ACC112 (cell line): ENCODE results near the gene FTCD.

ENCODE experiments used
- H2AFZ ChIP-seq: fragments of 200-600 bp; sonication (generic); one replicate; pipeline ENCODE4 v1.6.0; 2017; ENCODE audit warnings: antibody characterized with exemption, low read length; ENCODE audit not compliant: unreplicated experiment
- H3K27ac ChIP-seq: fragments of 200-600 bp; sonication (generic); 2 replicates; pipeline ENCODE4 v1.5.1; 2014; ENCODE audit warnings: low read depth, mild to moderate bottlenecking, antibody characterized with exemption, low read length, moderate library complexity
- H3K27me3 ChIP-seq: fragments of 200-600 bp; sonication (generic); 2 replicates; pipeline ENCODE4 v1.6.1; 2014; ENCODE audit warnings: mild to moderate bottlenecking, antibody characterized with exemption, low read length, moderate library complexity, mixed read lengths; ENCODE audit not compliant: insufficient read depth
- H3K36me3 ChIP-seq: fragments of 200-600 bp; sonication (generic); 2 replicates; pipeline ENCODE4 v1.6.1; 2016; ENCODE audit warnings: mild to moderate bottlenecking, antibody characterized with exemption, low read length, moderate library complexity, mixed read lengths; ENCODE audit not compliant: insufficient read depth
- H3K4me1 ChIP-seq: fragments of 200-600 bp; sonication (generic); one replicate; pipeline ENCODE4 v1.6.1; 2016; ENCODE audit warnings: low read length, mixed read lengths; ENCODE audit not compliant: insufficient read depth, unreplicated experiment, control insufficient read depth
- H3K4me3 ChIP-seq: fragments of 200-600 bp; sonication (generic); 2 replicates; pipeline ENCODE4 v1.5.1; 2014; ENCODE audit warnings: mild to moderate bottlenecking, low read depth, low read length
- H3K79me2 ChIP-seq: fragments of 200-600 bp; sonication (generic); one replicate; pipeline ENCODE4 v1.6.0; 2016; ENCODE audit warnings: low read length; ENCODE audit not compliant: control insufficient read depth, unreplicated experiment, insufficient read depth

FTCD gene

GRCh38 chr21:46097336-46098293, 57.8 kb downstream of the FTCD start, which contains the start of gene COL6A2:
COL6A2 (plus strand) TSS chr21:46098112.
- Histone ChIP-seq H3K4me3 (peak within 1 kb of the TSS; percentile 95), H2AFZ (no peak within 1 kb of the TSS), H3K4me1 (peaks cover 27% of the 10 kb centered on the region), H3K79me2 (peaks cover 48% of the 10 kb centered on the region), H3K27me3 (no peaks in the 10 kb centered on the region), H3K36me3 (peaks cover 21% of the 10 kb centered on the region), H3K27ac (peak within 1 kb of the TSS; percentile 79)

- H3K4me3 ChIP-seq = peak overlapping the region; percentile 95
Observed at GRCh38 chr21:46096596-46097335, 58.6 kb downstream of the FTCD start.

DNA sequence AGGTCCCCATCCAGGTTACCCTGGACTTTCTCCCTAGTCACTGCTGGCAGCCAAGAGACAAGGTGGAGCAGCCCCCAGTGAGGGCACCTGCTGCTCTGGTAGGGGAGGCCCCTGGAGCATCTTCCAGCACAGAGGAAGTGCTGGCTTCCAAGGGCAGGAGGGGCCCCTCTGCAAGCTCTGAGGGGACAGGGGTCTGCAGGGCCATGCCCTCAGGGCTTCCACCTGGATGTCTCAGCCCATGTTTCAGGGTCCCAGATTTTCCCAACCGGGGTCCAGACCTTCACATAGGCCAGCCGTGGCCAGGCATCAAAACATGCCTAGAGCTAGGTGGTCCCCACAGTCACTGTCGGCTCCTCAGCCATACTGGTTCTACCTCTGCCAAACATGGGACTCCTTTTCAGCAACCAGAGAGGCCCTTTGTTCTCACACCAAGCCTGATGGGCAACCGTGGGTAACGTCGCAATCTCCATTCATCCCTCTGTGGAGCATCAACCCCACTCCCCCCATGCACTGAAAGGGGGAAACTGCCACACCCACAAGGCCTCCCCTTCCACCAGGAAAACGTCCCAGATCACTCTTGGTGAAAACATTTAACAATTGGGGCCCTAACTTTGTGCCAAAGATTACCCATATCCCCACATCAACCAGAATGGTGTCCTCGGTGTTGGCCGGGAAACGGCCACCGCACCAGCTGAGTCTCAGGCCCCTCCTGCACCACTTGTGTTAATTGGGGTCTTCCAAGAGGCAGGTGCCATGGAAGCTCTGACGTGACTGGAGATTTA, 59.4 kb downstream of the FTCD start:
- Histone ChIP-seq H3K36me3 (peaks cover 5% of the 10 kb centered on the region; the same call in 1 of the 2 replicates), H3K27me3 (no peaks in the 10 kb centered on the region), H3K79me2 (peaks cover 32% of the 10 kb centered on the region), H3K27ac (no peak overlapping the region), H3K4me3 (peak overlapping the region; percentile 95), H3K4me1 (peaks cover 32% of the 10 kb centered on the region), H2AFZ (no peak overlapping the region)

More at GRCh38 chr21:46096596-46097335, 58.6 kb downstream of the FTCD start:
- Histone ChIP-seq H3K27me3 (no peaks in the 10 kb centered on the region), H2AFZ (no peak overlapping the region), H3K4me1 (peaks cover 34% of the 10 kb centered on the region), H3K27ac (peak overlapping the region; percentile 79; the same call in 1 of the 2 replicates), H3K79me2 (peaks cover 39% of the 10 kb centered on the region), H3K36me3 (peaks cover 13% of the 10 kb centered on the region)

- peaks cover 24% of the 10 kb centered on the region for H3K79me2 ChIP-seq
- H3K27ac ChIP-seq = no peak overlapping the region
- H3K27me3 ChIP-seq = no peaks in the 10 kb centered on the region
- H3K36me3 ChIP-seq = no peaks in the 10 kb centered on the region
- no peak overlapping the region for H3K4me3 ChIP-seq
- H2AFZ ChIP-seq = no peak overlapping the region
- H3K4me1 ChIP-seq = peaks cover 26% of the 10 kb centered on the region
Observed at GRCh38 chr21:46095083-46095719, 60.2 kb downstream of the FTCD start.

GRCh38 chr21:46094401-46095082, 60.8 kb downstream of the FTCD start:
- Histone ChIP-seq H3K27ac (no peak overlapping the region), H2AFZ (no peak overlapping the region)

GRCh38 chr21:46093668-46094400, 61.5 kb downstream of the FTCD start:
- Histone ChIP-seq H2AFZ (no peak overlapping the region), H3K4me1 (peaks cover 26% of the 10 kb centered on the region), H3K79me2 (peaks cover 12% of the 10 kb centered on the region), H3K4me3 (no peak overlapping the region), H3K36me3 (no peaks in the 10 kb centered on the region), H3K27ac (peak overlapping the region; percentile 95), H3K27me3 (no peaks in the 10 kb centered on the region)

More at GRCh38 chr21:46094401-46095082, 60.8 kb downstream of the FTCD start:
- no peak overlapping the region for H3K4me3 ChIP-seq
- peaks cover 26% of the 10 kb centered on the region for H3K4me1 ChIP-seq
- no peaks in the 10 kb centered on the region for H3K36me3 ChIP-seq
- H3K79me2 ChIP-seq = peaks cover 17% of the 10 kb centered on the region
- H3K27me3 ChIP-seq = no peaks in the 10 kb centered on the region

DNA sequence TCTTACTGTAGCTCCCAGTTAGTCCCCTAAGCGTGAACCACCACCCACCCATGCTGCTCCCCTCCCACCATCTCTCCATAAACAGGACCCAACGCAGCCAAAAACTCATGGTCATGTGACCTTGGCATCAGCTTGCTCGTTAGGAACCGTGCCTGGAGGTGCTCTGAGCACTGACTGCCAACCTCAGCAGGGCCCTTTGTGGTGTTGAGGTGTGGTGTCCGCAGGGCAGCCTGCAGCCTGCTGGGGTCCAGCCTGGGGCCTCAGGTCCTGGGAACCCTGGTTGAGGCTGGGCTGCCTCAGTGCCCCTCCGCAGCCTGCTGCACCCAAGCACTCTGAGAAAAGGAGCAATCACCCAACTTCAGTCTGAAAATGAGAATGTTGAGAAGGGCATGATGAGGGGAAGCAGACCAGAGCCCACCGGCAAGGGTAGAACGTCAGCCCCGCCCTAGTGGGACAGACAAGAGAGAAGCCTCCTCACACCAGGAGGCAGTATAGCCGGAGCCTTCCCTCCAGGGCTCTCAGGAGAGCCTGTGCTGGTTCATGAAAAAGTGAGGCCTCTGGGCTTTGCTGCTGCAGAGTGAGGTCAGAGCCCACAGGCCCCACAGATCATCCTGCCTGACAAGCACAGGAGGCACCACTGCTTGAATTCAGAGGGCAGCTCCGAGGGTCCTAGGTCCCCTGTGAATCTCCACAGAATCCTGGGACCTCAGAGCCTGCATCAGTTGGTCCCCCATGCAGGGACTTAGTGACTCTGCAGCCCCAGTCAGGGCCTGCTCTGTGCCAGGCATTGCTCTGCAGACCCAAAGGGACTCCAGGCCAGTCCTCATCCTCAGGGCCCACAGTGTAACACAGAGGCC, 62.3 kb downstream of the FTCD start:
- Histone ChIP-seq H3K27ac (peak overlapping the region; percentile 95), H2AFZ (peak overlapping the region; percentile 61)

GRCh38 chr21:46092026-46092764, 63.2 kb downstream of the FTCD start:
- H3K4me3 ChIP-seq = peak overlapping the region; percentile 57
- peak overlapping the region; percentile 61 for H2AFZ ChIP-seq
- no peaks in the 10 kb centered on the region for H3K27me3 ChIP-seq
- H3K27ac ChIP-seq = peak overlapping the region; percentile 95
- no peaks in the 10 kb centered on the region; the same call in 1 of the 2 replicates for H3K36me3 ChIP-seq
- H3K79me2 ChIP-seq = peaks cover 5% of the 10 kb centered on the region
- H3K4me1 ChIP-seq = peaks cover 25% of the 10 kb centered on the region

More for the DNA sequence above, 62.3 kb downstream of the FTCD start:
- Histone ChIP-seq H3K79me2 (peaks cover 7% of the 10 kb centered on the region), H3K4me3 (peak overlapping the region; percentile 57; the same call in 1 of the 2 replicates), H3K36me3 (no peaks in the 10 kb centered on the region), H3K4me1 (peaks cover 26% of the 10 kb centered on the region), H3K27me3 (no peaks in the 10 kb centered on the region)
